Peyer's patch (tissue), 4 donors: ENCODE results near the gene SNX18. TPM values are rescaled to one million over a fixed set of nuclear protein-coding genes. Genes with fewer than 3 reads are reported as not detected.
"Not testable (repeated sequence)": the region's sequence is repeated elsewhere in the genome, so short reads cannot be mapped to it uniquely, and the experiment has no call there.

ENCODE experiments used
- DNase-seq, 3 donors: peaks; one replicate each; pipeline ENCODE4 v3.0.0-alpha.2; 2017 to 2019
- H3K27ac ChIP-seq, 4 donors: fragments of 200-600 bp; sonication (generic); one replicate each; pipeline ENCODE4 v1.5.1; 2016 to 2019
- H3K27me3 ChIP-seq, 2 donors: fragments of 200-600 bp; sonication (generic); one replicate each; pipeline ENCODE4 v1.5.1; 2019
- H3K36me3 ChIP-seq, 3 donors: fragments of 200-600 bp; sonication (generic); one replicate each; pipeline ENCODE4 v1.5.1; 2016 to 2019
- H3K4me1 ChIP-seq, 4 donors: fragments of 200-600 bp; sonication (generic); one replicate each; pipeline ENCODE4 v1.5.1; 2016 to 2019
- H3K4me3 ChIP-seq, 4 donors: fragments of 200-600 bp; sonication (generic); 1 replicate in 3 of 4; 2 replicates in 1 of 4; pipeline ENCODE4 v1.5.1; 2016 to 2019; ENCODE audit warnings: mild to moderate bottlenecking in 1 of 4
- H3K9me3 ChIP-seq, 4 donors: fragments of 200-600 bp; sonication (generic); one replicate each; pipeline ENCODE4 v1.5.1; 2016 to 2019; ENCODE audit warnings: mild to moderate bottlenecking in 1 of 4
- CTCF ChIP-seq, 6 experiments: fragments of 450-650 bp in 4 of 6; fragments of 200-600 bp in 2 of 6; sonication (generic) in 1 of 6; IDR thresholded peaks; one replicate each; pipeline ENCODE4 v1.5.1; 2017 to 2019; ENCODE audit warnings: antibody characterized with exemption in 6 of 6, mild to moderate bottlenecking in 3 of 6, moderate library complexity in 1 of 6
- POLR2A ChIP-seq, 2 donors: fragments of 450-650 bp; IDR thresholded peaks; one replicate each; pipeline ENCODE4 v1.5.1; 2017; ENCODE audit warnings: antibody characterized with exemption in 2 of 2, mild to moderate bottlenecking in 2 of 2, moderate library complexity in 2 of 2
- total RNA-seq, 4 donors: library from RNA; depleted of rRNA; stranded (reverse); fragments of >200 nt; gene quantifications; one replicate each; pipeline ENCODE4 v1.1.0, GENCODE V29; 2016

Gene SNX18
- total RNA-seq, 4 donors from 2014 or later = 18.2 to 28.0 (median 22.5) TPM

- peaks cover 0 to 60% (median 8%) of the 10 kb centered on the region in 4 donors for H3K4me1 ChIP-seq
These were observed 12.0 kb downstream of the SNX18 start for GRCh38 chr5:54529565-54529964.

GRCh38 chr5:54531546-54531945, 14.0 kb downstream of the SNX18 start:
- Histone ChIP-seq H3K4me1 (peaks cover 0 to 57% (median 4%) of the 10 kb centered on the region in 4 donors), H3K36me3 (no peaks in the 10 kb centered on the region), H3K9me3 (no peaks in the 10 kb centered on the region), H3K27ac (no peak overlapping the region), H3K27me3 (no peaks in the 10 kb centered on the region), H3K4me3 (no peak overlapping the region)
- DNase-seq = no peak
- no peak for TF ChIP-seq POLR2A (IDR thresholded peaks at IDR 0.05)
- no peak for TF ChIP-seq CTCF (IDR thresholded peaks at IDR 0.05)

More at GRCh38 chr5:54529565-54529964, 12.0 kb downstream of the SNX18 start:
- H3K4me3 ChIP-seq = no peak overlapping the region
- no peak overlapping the region for H3K27ac ChIP-seq
- no peaks in the 10 kb centered on the region for H3K27me3 ChIP-seq
- no peak for DNase-seq
- H3K9me3 ChIP-seq = no peaks in the 10 kb centered on the region
- TF ChIP-seq CTCF (IDR thresholded peaks at IDR 0.05) (no peak), POLR2A (IDR thresholded peaks at IDR 0.05) (no peak)
- no peaks in the 10 kb centered on the region for H3K36me3 ChIP-seq

- Histone ChIP-seq H3K4me1 (peaks cover 0 to 42% (median 4%) of the 10 kb centered on the region in 4 donors), H3K27me3 (no peaks in the 10 kb centered on the region), H3K36me3 (no peaks in the 10 kb centered on the region), H3K9me3 (no peaks in the 10 kb centered on the region), H3K27ac (peak overlapping the region in 2 of 4 donors; percentile 48), H3K4me3 (no peak overlapping the region)
- TF ChIP-seq POLR2A (IDR thresholded peaks at IDR 0.05) (no peak), CTCF (IDR thresholded peaks at IDR 0.05) (no peak)
- no peak for DNase-seq
These were observed 16.1 kb downstream of the SNX18 start for GRCh38 chr5:54533541-54534190.

- Histone ChIP-seq H3K27ac (peak overlapping the region in 1 of 4 donors; percentile 48), H3K9me3 (no peaks in the 10 kb centered on the region), H3K4me1 (peaks cover 0 to 35% (median 4%) of the 10 kb centered on the region in 4 donors), H3K36me3 (no peaks in the 10 kb centered on the region), H3K27me3 (no peaks in the 10 kb centered on the region), H3K4me3 (no peak overlapping the region)
- no peak for DNase-seq
- TF ChIP-seq POLR2A (IDR thresholded peaks at IDR 0.05) = no peak
- no peak for TF ChIP-seq CTCF (IDR thresholded peaks at IDR 0.05)
These were observed 16.8 kb downstream of the SNX18 start for GRCh38 chr5:54534191-54535004.

- peaks cover 0 to 33% (median 4%) of the 10 kb centered on the region in 4 donors for H3K4me1 ChIP-seq
- H3K27me3 ChIP-seq = no peaks in the 10 kb centered on the region
- H3K36me3 ChIP-seq = no peaks in the 10 kb centered on the region
- no peak for TF ChIP-seq POLR2A (IDR thresholded peaks at IDR 0.05)
- TF ChIP-seq CTCF (IDR thresholded peaks at IDR 0.05) = no peak
- H3K27ac ChIP-seq = no peak overlapping the region
- H3K4me3 ChIP-seq = no peak overlapping the region
- no peak for DNase-seq
- H3K9me3 ChIP-seq = no peaks in the 10 kb centered on the region
These were observed 17.7 kb downstream of the SNX18 start for GRCh38 chr5:54535149-54535844.

GRCh38 chr5:54536375-54536774, 18.8 kb downstream of the SNX18 start:
- not testable (repeated sequence) for H3K9me3 ChIP-seq, H3K36me3 ChIP-seq, H3K27me3 ChIP-seq, DNase-seq, H3K4me3 ChIP-seq, H3K27ac ChIP-seq
- peaks cover 0 to 29% (median 4%) of the 10 kb centered on the region in 4 donors for H3K4me1 ChIP-seq

GRCh38 chr5:54536861-54537260, 19.3 kb downstream of the SNX18 start:
- not testable (repeated sequence) for H3K9me3 ChIP-seq, DNase-seq, H3K4me3 ChIP-seq, H3K27ac ChIP-seq, H3K27me3 ChIP-seq, H3K36me3 ChIP-seq
- H3K4me1 ChIP-seq = peaks cover 0 to 24% (median 4%) of the 10 kb centered on the region in 4 donors
